ENCODE results near the gene RHBDF2.
"Not testable (repeated sequence)": the region's sequence is repeated elsewhere in the genome, so short reads cannot be mapped to it uniquely, and the experiment has no call there.

RHBDF2 gene

GRCh38 chr17:76524598-76525512 is 23.6 kb upstream of the RHBDF2 start:
- peak; percentile 79 for DNase-seq (ENCODE audit: low read depth)

GRCh38 chr17:76523084-76524037 is 22.1 kb upstream of the RHBDF2 start:
- DNase-seq (ENCODE audit: low read depth), result peak; percentile 30

DNA sequence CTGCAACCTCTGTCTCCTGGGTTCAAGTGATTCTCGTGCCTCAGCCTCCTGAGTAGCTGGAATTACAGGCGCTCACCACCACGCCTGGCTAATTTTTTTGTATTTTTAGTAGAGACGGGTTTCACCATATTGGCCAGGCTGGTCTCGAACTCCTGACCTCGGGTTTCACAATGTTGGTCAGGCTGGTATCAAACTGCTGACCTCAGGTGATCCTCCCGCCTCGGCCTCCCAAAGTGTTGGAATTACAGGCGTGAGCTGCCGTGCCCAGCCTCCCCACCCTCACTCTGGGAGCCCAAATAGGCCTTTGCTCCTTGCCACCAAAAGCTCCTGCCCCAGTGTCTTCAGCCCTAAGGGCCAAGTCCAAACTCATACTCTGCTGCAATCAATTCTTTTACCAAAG is 20.5 kb upstream of the RHBDF2 start:
- DNase-seq (ENCODE audit: low read depth), result not testable (repeated sequence)

DNA sequence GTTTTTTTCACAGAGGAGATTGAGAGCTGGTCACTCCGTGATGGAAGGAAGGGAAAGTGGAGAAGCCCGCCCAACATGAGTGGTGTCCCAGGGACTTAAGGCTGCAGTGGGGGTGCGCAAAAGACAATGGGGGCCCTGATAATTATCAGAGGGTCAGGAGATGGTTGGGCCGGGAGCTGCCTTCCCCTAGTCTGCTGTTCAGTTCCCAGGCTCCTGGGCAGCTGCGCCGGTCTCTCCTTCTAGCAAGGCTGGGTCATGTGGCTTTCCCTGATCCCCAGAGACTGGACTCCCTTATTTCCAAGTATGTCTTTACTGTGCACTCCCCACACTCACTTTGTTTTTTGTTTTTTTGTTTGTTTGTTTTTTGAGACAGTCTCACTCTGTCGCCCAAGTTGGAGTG is 20.0 kb upstream of the RHBDF2 start:
- DNase-seq (ENCODE audit: low read depth), result no peak

DNA sequence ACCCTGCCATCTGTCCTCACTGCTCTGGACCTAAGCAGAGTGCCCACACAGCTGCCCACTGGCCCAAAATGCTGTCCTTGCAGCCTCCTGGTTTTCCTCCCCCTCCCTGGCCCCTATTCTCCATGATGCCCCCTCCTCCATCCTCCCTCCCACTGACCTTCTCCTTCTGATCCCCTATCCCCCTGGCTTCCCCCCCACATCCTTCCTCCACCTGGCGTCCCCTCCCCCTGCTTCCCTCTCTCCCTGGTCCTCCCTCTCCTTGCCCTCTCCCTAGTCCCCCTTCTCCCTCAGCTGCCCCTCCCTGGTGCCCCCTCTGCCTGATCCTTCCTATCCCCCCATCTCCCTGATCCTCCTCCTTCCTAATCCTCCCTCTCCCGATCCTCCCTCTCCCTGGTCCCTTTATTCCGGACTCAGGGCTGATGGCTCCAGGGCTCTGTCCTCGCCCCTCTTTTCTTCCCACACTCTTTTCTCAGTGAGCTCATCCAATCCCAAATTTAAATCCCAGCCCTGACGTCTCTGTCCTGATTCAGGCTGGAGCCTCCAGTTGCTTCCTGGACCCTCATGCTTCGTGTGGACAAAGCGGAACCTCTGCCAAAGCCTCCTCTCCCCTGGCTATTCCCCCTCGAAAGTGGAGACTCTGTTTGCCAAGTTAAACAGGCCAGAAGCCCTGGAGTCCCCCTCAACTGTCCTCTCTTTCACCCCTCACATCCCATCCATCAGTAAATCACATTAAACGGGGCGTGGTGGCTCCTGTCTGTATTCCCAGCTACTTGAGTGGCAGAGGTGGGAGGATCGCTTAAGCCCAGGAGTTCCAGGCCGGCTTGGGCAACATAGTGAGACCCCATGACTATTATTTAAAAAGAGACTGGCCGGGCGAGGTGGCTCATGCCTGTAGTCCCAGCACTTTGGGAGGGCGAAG is 18.1 kb upstream of the RHBDF2 start:
- DNase-seq (ENCODE audit: low read depth), result no peak

GRCh38 chr17:76517638-76518038 is 16.4 kb upstream of the RHBDF2 start:
- no peak for DNase-seq (ENCODE audit: low read depth)

DNA sequence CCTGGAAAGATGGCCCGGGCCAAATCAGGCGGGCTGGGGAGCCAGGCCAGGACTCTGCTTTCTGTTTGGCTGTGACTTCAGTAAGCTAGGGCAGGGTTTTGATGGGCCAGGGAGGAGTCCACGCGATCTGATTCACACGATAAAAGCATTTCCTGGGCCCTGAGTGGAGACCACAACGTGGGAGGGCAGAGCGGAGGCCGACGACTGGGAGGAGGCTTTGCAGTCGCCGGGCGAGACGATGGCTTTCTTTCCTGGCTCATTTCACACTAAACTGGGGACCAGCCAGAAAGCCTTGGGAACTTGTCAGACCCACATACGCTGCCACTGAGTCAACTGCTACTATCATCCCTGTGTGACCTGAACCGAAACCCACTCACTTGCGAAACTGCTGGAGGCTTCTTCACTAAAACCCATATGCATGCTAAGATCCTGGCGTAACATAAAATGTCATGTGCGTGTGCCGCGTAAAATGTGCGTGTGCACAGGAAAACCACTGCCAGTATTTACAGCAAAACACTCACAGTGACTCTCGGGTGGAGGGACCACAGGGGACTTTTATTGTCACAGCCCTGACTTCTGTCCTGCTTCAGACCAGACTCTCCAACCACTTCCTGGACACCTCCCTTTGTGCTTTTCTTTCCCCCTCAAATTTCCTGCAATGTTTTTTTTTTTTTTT is 14.2 kb upstream of the RHBDF2 start:
- DNase-seq (ENCODE audit: low read depth), result peak; percentile 99

GRCh38 chr17:76514355-76514754 is 13.1 kb upstream of the RHBDF2 start:
- not testable (repeated sequence) for DNase-seq (ENCODE audit: low read depth)

- no peak for DNase-seq (ENCODE audit: low read depth)
Measured at GRCh38 chr17:76513306-76513692, 12.1 kb upstream of the RHBDF2 start.

GRCh38 chr17:76512366-76513305 is 11.4 kb upstream of the RHBDF2 start:
- DNase-seq (ENCODE audit: low read depth), result no peak

GRCh38 chr17:76511668-76512365 is 10.6 kb upstream of the RHBDF2 start:
- DNase-seq (ENCODE audit: low read depth), result peak; percentile 38

GRCh38 chr17:76510831-76511244 is 9.6 kb upstream of the RHBDF2 start:
- DNase-seq (ENCODE audit: low read depth), result no peak

DNA sequence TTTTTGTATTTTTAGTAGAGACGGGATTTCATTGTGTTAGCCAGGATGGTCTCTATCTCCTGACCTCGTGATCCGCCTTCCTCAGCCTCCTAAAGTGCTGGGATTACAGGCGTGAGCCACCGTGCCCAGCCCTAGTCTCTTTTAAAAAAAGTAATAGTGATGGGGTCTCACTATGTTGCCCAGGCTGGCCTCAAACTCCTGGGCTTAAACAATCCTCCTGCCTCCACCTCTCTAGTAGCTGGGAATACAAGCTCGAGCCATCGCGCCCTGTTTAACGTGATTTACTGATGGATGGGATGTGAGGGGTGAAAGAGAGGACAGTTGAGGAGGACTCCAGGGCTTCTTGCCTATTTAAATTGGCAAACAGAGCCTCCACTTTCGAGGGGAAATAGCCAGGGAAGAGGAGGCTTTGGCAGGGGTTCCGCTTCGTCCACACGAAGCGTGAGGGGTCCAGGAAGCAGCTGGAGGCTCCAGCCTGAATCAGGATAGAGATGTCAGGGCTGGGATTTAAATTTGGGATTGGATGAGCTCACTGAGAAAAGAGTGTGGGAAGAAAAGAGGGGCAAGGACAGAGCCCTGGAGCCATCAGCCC is 7.3 kb upstream of the RHBDF2 start:
- not testable (repeated sequence) for DNase-seq (ENCODE audit: low read depth)

DNA sequence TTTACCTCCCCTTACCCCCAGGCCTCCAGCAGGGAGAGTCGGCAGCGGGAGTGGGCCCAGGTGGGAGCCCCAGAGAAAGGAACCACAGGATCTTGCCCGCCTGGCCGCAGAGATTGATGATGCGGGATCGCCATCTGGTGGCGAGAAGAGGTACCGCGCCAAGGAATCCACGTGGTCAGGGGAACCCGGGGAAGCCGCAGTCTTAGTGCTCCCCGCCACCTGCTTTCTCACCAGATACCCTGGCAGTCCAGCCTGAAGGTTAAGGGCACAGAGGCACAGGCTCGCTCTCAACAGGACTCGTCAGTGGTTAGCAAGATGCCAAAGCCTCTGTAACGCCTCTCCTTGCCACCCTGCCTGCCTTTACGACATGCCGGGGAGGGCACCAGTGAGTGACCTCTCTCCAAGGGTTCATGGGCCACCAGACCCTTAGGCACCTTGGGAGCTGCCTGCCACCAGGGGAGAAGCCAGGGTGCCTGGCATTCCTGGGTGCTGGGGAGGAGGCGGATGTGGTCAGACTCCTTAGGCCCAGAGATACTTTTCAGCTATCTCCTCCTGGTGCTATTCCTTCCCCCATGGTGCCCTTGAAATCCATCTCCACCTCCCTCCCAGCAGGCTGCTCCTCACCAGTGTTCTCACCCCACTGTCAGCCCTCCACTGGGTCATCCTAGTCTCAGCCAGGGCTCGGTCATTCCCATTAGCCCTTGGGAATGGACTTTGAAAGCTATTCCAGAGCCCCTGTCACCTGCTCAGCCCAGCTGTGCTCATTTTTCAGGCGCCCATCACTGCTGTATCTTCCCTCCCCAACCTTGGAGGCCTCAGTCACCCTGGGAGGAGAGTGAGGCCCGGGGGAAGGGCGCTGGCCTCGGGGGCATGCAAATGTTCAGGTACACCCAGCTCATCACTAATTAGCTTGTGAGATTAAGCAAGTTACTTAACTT is 5.5 kb upstream of the RHBDF2 start:
- DNase-seq (ENCODE audit: low read depth), result peak; percentile 25

GRCh38 chr17:76504117-76504516 is 2.9 kb upstream of the RHBDF2 start:
- DNase-seq (ENCODE audit: low read depth), result no peak

DNA sequence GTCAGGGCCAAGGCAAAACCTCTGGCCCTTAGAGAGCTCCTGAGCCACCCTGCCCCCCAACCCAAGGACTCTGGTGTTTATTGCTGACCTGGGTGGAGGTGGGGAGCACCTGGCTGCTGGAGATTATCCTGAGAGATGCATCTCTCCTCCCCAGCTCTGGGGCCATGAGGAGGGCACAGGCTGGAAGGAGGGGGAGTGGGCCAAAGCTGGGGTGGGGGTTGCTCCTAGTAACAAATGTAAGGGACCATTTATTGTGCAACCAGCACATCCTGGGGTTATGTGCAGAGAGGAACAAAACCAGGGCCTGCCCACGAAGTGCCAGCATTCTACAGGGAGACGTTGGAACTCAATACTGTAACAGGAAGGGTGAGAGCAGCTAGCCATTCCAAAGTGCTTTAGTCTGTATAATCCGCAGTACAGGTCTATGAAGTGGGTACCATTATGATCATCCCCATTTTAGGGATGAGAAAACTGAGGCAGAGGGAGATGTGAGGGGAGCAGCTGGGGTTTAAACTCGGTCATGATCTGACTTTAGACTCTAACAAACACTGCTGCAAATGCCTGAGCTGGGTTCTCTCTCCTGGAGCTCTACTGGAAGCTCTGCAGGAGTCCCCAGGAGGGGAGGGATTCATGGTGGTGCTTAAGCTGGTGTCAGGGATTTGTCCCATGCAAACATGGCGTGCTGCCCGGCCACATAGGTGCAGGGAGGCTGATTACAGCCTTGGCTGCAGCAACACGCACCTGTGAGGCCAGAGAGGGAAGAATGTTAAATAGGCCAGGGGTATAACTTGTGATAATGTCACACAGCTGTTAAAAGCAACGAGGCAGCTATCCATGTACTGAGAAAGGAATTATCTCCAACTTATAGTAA is 1.4 kb upstream of the RHBDF2 start:
- DNase-seq (ENCODE audit: low read depth), result no peak

DNA sequence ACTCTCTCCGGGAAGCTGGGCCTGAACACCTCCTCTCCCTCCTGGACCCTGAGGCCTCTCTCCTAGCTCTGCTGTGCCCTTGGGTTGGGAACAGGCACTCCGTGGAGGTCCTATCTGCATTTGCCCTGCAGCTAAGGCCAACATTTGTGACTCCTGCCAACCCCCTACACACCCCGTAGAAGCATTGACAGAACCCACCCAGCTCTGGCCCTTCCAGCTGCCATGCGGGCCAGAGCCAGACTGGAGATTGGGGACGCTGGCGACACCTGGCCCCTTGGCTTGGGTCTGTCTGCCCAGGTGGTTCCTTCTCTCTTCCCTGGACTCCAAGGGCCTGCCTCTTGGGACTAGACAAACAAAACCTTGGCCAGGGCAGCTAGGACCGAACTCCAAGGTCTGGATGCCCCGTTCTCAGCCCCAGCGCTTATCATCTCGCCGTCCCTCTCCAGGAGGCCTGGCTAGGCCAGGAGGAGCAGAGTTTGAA is 644 bp upstream of the RHBDF2 start:
- DNase-seq (ENCODE audit: low read depth), result no peak

Measured in fibroblast of gingiva (primary cell).